ENCODE measurements around the gene ADM5. TPM values are rescaled to one million over a fixed set of nuclear protein-coding genes. Genes with fewer than 3 reads are reported as not detected.
A peak's percentile ranks its signal among the peaks of the same experiment; 100 is the strongest.

Gene ADM5, protein sequence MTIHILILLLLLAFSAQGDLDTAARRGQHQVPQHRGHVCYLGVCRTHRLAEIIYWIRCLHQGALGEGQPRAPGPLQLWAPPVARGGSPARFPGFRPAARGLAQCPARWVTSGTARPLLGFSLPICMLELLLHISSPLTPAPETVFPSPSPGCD
- total RNA-seq (2014; rRNA removed; shearing (Covaris generic)): 0.20 and 0.34 TPM in 2 replicates

DNA sequence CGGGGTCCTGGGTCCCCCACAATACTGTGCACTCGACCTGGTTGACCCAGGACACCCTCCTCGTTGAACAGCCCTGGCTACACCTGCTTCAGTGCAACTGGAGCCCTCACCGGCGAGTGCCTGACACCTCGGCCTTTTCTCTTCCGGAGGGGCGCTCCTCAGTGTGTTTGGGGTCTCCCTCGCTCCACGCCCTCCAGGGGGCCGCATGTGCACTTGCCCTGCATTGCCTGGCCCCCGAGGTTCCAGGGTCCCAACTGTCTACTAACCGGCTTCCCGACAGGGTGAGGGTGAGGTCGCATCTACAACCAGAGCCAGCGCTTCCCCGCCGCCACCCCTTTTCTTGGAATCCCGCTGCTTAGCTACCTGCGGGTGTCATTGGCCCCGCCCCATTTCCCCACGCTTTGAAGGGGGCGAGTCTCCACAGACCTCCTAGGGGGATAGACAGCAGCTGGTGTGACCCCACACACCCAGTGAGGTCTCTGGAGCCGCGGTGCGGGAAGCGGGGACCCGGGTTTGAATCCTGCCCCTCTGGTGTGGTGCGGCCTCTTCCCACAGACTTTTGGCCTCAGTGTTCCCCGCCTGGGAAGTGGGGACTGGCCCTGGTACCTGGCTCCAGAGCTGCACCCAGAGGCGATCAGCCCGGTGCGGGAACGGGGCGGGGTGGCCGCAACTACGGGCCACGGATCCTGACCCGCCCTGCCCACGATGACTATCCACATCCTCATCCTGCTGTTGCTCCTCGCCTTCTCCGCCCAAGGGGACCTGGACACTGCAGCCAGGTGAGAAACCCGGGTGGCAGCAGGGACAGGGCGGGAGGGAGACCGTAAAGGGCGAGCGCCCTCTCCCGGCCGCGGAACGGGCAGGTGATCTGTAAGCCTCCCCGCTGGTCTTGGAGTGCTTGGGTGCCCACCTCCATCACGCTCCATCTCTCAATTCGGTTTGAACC is at the start of gene ADM5:
Gene ADM5 (plus strand): TSS at position 462 of the 946 bp plus-strand sequence. CDS start 244 bp downstream, at position 706.
- peak; percentile 31 for DNase-seq (ENCODE audit: low read depth)

DNA sequence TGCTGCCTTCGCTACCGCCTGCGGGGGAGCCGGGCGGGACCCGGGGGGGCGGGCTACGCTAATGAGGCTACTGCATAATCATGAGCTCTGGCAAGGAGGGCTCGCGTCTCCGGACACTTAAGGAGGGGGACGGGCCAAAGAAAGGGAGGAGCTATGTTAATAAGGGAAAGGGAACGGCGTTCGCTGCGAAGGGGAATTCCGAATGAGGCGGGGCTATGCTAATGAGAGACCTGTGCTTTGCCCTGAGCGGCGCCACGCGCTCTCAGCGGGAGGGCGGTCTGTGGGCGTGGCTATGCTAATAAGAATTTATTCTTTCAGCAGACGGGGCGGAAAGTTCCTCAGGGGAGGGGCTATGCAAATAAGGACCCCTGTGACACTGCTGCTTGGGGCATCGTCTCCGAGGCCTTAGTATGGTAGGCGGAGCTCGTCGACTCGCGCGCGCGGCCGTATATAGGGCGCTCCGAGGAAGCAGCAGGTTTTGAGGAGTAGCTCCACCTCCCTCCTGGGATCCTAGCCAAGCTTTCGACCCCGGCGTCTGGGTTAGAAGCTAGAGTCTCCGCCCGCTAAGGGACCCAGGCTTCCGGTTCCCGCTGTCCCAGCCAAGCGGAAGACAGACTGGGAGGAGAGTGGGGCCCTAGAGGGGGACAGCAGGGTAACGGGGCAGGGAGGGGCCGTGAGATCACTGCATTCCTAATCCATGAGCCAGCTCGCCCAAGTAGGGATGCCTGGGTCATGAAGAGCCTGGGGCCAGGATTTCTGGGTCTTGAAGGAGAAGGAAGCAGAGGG is 49.1 kb upstream of the ADM5 start, which contains the start of gene RRAS:
Gene RRAS (minus strand): TSS at position 31 of the 786 bp plus-strand sequence. CDS start 45 bp downstream, outside the sequence.
- peak; percentile 100 for DNase-seq (ENCODE audit: low read depth)

DNA sequence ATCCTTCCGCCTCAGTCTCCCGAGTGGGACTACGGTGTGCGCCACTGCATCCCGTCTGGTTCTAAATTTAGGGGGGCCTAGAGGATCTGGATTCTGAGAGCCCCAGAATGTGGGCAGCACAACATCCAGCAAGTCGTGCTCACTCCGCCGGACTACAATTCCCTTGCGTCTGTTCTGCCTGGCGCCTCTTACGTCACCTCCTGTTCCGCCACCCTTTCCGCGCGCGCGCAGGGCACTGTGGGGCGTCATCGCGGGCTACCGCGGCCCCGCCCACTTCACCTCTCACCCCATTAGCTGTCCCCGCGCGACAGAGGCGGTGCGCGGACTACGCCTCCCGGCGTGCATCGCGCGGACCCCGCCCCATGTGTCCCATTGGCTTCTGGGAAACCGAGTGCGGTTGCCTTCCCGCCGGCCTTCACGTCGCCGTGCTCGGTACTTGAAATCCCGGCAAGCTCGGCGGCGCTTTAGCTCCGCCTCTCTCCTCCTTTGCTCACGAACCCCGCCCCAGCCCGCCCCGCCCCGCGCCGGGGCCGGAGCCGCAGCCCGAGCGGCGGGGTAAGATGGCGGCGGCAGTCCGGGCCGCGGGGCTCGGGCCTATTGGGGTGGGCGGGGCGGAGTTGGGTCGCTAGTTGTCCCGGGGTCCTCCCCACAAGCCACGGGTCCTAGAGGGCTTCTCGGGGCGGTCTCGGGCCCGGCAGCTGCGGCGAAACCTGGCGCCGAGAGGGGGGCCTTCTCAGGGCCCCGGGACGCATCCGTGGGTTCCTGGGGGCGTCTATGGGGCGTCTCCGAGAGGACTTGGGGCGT is 47.5 kb upstream of the ADM5 start, which contains the start of gene SCAF1:
Gene SCAF1 (plus strand): TSS at position 522 of the 804 bp plus-strand sequence. CDS start 2,818 bp downstream, outside the sequence.
- DNase-seq (ENCODE audit: low read depth): peak; percentile 99

DNA sequence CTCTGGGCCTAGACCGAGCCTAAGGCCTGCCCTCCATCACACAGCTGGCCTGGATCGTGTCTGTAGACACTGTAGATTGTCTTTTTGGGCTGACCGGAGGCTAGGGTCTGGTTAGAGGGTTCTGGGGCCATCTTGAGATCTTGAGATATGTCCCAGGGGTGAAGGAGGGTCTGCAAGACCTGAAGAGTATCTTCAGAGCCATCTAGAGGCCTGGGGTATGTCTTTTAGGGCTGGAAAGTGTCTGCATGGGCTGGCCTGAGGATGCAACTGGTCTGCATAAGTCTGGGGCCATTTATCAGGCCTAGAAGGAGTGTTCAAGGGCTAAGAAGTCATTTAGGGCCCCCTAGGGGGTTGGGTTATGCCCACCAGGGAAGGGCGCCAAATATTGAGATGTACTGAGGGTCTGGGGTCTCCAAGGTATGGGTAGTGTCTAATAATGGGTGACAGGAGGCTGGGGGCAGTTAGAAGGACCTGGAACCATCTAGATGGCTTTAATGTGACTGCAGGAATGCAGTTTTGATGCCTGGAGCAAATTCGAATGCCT is 46.8 kb upstream of the ADM5 start:
- no peak for DNase-seq (ENCODE audit: low read depth)

DNA sequence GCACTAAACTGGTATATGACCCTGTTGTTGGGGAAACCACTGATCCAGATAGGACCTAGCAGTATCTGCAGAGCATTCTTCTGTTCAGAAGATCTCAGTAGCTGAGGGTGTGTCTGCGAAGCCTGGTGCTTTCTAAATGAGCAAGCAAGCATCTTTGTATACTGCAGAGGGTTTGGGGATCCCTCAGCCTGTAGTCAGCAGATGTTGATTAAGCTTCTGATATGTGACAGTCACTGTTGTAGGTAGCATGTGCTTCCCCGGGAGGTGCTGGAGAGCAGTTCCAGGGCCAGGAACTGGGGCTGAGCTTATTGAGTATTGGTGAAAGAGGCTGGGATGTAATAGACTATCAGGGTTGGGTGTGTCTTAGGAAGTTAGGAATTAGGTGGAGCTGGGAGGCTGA is 45.9 kb upstream of the ADM5 start:
- DNase-seq (ENCODE audit: low read depth): no peak

DNA sequence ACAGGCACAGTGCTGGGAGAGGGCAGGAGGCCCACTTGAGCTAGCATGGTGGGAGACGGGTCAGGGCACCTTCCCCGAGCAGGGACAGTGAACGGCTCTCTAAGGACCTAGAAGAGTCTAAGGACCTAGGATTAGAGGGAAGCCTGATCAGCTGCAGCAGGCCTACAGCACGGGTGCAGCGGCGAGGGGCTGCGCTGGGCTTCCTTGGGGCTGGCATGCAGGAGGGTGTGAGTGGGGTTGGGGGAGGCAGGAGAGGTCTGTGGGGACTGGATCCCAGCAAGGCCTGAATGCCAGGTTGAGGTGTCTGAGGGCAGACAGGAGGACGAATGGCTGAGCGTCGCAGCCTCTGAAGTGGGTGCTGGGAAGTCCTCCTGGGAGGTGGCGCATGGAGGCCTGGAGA is 43.8 kb upstream of the ADM5 start:
- DNase-seq (ENCODE audit: low read depth): no peak

DNA sequence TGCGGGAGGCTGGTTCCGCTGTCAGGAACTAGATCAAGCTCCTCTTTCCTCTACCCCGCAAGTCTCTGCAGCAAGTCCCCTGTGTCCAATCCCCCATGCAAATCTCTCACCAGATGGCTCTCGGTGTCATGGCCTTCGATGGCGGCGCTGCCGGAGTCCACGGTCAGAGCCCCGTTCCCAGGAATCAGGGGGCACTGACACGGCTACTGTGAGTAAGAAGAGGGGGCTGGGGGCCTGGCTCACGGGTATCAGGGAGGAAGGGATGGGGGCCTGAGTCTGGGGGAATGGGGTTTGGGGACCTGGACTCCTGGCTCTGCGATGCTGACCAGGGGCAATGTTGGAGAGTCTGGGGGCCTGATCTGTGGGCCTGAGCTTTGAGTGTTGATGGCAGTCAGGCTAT is 43.4 kb upstream of the ADM5 start:
- DNase-seq (ENCODE audit: low read depth): no peak

DNA sequence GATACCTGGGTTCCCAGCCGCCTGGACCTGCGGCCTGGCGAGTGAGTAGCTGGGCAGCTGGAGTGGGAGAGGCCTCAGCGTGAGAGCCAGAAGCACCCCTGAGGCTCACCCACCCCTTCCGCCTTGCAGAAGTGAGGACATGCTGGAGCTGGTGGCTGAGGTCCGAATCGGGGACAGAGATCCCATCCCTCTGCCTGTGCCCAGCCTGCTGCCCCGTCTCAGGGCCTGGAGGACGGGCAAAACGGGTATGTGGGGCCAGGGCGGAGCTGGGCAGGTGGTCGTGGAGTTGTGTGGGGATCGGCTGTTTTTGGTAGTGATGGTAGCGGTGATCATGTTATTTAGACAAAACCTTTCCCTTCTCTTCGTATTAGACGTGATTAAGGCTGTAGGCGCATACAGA is 42.8 kb upstream of the ADM5 start:
- no peak for DNase-seq (ENCODE audit: low read depth)

DNA sequence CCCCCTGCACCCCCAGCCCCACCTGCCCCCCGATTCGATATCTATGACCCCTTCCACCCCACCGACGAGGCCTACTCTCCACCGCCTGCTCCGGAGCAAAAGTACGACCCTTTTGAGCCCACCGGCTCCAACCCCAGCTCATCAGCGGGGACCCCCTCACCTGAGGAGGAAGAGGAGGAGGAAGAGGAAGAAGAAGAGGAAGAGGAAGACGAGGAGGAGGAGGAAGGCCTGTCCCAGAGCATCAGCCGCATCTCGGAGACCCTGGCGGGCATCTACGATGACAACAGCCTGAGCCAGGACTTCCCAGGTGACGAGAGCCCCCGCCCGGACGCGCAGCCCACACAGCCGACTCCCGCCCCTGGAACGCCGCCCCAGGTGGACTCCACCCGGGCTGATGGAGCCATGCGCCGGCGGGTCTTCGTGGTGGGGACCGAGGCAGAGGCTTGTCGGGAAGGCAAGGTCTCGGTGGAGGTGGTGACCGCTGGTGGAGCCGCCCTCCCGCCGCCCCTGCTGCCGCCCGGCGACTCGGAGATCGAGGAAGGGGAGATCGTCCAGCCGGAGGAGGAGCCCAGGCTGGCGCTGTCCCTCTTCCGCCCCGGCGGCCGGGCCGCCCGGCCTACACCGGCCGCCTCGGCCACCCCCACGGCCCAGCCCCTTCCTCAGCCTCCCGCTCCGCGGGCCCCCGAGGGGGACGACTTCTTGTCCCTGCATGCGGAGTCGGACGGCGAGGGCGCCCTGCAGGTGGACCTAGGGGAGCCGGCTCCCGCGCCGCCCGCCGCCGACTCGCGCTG is 38.2 kb upstream of the ADM5 start:
- no peak for DNase-seq (ENCODE audit: low read depth)

DNA sequence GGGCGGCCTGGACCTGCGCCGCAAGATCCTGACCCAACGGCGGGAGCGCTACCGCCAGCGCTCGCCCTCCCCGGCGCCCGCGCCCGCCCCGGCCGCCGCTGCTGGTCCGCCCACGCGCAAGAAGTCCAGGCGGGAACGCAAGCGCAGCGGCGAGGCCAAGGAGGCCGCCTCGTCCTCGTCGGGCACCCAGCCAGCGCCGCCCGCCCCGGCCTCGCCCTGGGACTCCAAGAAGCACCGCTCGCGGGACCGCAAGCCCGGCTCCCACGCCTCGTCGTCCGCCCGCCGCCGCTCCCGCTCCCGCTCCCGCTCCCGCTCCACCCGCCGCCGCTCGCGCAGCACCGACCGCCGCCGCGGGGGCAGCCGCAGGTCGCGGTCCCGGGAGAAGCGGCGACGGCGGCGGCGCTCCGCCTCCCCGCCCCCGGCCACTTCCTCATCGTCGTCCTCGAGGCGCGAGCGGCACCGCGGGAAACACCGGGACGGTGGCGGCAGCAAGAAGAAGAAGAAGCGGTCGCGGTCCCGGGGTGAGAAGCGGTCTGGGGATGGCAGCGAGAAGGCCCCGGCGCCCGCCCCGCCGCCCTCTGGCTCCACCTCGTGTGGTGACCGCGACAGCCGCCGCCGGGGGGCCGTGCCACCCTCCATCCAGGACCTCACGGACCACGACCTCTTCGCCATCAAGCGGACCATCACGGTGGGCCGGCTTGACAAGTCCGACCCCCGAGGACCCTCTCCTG is 37.4 kb upstream of the ADM5 start:
- DNase-seq (ENCODE audit: low read depth): no peak

DNA sequence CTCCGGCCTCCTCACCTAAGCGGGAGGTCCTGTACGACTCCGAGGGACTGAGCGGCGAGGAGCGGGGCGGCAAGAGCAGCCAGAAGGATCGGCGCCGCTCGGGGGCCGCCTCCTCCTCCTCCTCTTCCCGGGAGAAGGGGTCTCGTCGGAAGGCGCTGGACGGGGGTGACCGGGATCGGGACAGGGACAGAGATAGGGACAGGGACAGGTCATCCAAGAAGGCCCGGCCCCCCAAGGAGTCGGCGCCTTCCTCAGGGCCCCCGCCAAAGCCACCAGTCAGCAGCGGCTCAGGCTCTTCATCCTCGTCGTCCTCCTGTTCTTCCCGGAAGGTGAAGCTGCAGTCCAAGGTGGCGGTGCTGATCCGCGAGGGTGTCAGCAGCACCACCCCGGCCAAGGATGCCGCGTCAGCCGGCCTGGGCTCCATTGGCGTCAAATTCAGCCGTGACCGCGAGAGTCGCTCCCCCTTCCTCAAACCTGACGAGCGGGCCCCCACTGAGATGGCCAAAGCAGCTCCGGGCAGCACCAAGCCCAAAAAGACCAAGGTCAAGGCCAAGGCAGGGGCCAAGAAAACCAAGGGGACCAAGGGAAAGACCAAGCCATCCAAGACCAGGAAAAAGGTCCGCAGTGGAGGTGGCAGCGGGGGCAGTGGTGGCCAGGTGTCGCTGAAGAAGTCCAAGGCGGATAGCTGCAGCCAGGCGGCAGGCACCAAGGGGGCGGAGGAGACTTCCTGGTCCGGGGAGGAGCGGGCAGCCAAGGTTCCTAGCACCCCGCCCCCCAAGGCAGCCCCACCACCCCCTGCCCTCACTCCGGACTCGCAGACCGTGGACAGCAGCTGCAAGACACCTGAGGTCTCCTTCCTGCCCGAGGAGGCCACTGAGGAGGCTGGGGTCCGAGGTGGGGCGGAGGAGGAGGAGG is 36.6 kb upstream of the ADM5 start:
- DNase-seq (ENCODE audit: low read depth): no peak

DNA sequence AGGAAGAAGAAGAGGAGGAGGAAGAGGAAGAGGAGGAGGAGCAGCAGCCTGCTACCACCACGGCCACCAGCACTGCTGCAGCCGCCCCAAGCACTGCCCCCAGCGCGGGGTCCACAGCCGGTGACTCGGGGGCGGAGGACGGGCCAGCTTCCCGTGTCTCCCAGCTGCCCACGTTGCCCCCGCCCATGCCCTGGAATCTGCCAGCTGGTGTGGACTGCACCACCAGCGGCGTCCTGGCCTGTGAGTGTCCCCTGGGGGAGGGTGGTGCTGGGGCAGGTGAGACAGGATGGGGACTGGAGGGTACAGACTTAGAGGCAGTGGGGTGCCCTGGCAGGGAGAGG is 36.0 kb upstream of the ADM5 start:
- no peak for DNase-seq (ENCODE audit: low read depth)

DNA sequence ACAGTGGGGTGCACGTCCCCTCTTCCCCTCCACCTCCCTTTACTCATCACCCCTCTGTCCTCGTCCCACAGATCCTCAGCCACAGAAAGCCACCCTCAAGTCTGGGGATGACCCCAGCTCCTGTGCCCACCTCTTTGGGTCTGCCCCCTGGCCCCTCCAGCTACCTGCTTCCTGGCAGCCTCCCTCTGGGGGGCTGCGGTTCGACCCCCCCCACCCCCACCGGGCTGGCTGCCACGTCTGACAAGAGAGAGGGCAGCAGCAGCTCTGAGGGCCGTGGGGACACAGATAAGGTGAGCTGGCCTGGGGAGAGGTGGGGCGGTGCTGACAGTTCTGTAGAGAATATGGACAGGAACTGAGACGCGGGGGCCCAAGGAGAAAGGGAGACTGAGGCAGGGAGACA is 34.8 kb upstream of the ADM5 start:
- DNase-seq (ENCODE audit: low read depth): no peak

DNA sequence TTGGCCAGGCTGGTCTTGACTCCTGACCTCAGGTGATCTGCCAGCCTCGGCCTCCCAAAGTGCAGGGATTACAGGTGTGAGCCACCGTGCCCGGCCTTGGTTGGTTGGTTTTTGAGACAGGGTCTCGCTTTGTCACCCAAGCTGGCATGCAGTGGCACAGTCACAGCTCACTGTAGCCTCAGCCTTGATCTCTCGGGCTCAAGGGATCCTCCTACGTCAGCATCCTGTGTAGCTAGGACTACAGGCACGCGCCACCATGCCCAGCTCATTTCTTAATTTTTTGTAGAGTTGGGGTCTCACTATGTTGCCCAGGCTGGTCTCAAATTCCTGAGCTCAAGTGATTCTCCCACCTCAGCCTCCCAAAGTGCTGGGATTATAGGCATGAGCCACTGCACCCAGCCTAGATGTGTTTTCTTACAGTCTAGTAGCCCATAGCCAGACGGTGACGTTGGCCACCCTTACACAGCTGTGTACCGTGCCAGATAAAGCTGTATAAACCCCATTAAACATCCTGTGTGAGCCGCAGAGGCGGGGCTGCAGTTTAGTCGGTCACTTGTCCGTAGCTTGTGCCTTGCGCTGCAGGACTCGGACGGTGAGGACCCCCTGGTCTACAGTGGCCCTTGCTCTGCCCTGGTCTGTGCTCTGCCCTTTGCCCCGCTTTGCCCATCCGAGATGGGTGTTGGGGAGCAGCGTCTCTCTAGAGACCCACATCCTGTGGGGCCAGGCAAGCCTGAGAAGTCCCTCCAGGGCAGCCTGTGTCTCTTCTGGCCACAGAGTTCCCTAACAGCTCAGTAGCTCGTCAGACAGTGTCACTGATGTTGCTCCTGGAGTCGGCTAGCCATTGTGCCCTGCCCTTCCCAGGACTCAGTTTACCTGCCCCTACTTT is 33.6 kb upstream of the ADM5 start:
- DNase-seq (ENCODE audit: low read depth): no peak

DNA sequence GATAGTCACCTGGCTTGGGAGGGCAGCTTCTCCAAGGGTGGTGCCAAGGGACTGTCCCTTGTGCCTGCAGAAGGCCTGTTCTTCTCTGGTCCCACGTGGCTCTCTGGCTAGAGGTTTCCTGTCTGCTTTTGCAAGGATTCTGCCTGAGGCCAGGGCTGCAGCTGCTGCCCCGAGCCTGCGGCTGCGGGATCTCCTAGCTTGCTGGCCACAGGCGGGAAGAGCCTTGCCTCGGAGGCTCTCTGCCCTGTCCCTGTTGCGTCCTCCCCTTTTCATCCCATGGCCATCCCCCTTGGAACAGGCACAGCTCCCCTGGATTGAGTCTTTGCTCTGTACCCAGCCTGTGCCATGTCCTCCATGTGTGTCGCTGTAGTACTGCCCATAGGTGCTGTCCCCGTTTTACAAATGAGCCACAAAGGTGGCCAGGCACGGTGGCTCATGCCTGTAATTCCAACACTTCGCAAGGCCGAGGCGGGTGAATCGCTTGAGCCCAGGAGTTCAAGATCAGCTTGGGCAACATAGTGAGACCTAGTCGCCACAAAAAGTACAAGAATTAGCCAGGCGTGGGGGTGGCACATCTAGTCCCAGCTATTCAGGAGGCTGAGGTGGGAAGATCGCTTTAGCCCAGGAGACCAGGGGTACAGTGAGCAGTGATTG is 32.8 kb upstream of the ADM5 start:
- DNase-seq (ENCODE audit: low read depth): no peak

DNA sequence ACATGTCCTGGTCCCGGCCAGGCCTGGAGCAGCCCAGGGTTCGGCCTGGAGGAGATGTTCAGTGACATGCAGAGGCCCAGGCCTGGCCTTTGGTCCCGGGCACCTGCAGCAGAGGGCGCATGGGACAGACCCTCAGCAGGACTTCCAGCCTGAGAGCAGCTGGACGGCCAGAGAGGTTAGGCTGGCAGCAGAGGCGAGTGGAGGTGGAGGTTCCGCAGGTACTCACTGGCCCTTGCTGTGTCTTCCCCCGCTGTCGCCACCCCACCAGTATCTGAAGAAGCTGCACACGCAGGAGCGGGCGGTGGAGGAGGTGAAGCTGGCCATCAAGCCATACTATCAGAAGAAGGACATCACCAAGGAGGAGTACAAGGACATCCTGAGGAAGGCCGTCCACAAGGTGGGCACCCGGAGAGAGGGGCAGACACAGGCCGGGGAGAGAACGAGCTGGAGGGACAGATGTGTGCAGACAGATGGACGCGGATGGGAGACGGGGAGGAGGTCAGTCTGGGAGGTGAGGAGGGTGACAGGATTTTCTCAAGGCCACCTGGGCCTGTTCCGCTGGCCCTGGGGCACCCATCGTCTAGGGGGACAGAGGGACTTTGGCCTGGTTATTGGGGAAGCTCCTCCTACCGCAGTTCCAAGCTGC is 31.8 kb upstream of the ADM5 start:
- DNase-seq (ENCODE audit: low read depth): no peak

Measured in M059J (cell line).